ENCODE results near the gene APOM.

APOM gene

GRCh38 chr6:31658158-31658688, 2.5 kb downstream of the APOM start:
- no peak for DNase-seq (ENCODE audit: low spot score)

- DNase-seq (ENCODE audit: low spot score): no peak
These were observed 3.4 kb downstream of the APOM start for GRCh38 chr6:31658983-31659648.

DNA sequence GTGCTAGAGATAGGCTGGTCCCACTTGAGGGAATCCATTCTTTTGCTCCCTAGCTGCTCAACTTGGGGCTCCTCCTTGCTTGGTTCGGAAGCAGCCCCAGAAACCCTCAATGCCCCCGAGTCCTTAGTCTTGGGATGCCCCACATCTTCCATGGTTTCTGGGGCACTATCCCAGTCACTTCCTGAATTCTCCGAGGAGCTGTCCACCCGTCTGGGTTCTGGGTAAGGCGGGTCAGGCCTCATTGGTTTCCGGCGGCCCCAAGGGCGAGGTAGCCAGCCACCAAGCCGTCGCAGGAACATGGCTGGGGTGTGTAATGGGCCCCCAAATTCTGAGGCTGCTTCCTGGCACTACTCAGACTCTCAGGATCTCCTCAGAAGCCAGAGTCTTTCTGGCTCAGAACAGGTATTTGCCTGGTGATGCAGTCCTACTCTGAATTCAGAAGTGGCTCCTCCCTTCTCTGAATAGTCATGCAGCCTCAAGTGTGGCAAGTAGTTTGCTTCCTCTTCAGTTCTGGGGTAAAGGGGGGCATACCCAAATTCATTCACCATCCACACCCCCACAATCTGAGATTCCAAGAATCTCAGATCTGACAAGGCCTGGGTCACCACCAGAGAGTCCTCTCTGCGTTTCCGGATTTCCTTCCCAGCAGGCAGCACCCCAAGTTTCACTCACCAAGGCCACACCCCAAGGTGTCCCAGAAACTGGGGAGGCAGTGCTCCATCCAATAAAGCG, 4.1 kb downstream of the APOM start:
- DNase-seq (ENCODE audit: low spot score): peak; percentile 67

GRCh38 chr6:31660381-31661261, 4.9 kb downstream of the APOM start, which contains the start of gene C6orf47:
C6orf47 (minus strand) TSS chr6:31660778; CDS start chr6:31659947, 831 bp downstream.
- DNase-seq (ENCODE audit: low spot score): peak; percentile 71

DNA sequence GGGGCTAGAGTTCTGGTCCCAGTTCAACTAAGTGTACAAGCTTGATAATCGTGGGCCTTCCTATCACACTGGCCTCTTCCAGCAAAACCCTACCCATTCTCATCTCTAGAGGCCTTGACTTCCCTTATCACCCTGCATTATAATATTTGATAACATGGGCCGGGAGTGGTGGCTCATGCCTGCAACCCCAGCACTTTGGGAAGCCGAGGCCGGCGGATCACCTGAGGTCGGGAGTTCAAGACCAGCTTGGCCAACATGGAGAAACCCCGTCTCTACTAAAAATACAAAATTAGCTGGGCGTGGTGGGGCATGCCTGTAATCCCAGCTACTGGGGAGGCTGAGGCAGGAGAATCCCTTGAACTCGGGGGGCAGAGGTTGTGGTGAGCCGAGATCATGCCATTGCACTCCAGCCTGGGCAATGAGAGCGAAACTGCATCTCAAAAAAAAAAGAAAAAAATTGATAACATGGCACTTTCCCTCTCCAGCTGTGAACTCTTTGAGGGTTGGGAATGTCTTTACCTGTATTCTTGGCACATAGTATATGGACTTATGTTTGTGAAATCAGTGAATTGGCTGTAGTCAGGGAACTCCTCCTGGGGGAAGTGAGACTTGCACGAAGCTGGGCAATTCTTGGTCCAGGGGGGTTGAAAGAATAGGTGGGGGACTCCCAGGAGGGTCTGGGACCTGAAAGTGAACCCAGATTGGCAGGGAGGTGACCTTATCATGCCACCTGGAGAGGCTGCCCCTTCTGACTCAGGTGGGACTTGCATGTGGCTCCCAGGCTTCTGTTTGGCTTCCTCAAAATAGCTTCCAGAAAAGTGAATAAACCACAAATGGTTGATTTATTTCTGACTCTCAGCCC, 5.8 kb downstream of the APOM start:
- DNase-seq (ENCODE audit: low spot score): no peak

DNA sequence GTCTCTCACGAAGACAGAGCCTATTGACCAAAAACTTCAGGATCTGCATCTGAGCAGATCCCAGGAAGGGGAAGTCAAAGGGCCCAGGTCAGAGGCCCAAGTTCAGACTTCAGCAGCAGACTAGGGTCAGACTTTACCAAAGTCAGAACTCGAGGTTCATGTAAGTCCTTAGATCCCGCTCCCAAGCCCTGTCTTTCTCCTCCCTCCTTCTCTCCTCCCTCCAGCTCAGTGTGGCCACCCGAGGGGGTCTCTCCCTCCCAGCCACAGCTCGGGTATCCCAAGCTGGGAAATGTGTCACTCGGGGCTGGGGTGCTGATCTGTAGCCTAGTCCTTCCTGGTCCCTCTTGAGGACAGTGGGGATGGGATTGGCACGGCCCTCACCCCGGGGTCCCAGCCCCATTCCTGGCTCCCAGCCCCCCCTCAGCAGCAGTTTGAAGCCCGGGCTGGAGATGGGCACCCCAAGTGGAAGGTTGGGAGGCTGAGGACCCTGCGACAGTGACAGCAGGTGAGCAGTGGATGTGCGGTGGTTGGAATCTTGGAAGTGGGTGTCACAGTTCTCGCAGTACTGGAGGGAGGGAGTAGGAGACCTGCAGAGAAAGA, 6.5 kb downstream of the APOM start:
- no peak for DNase-seq (ENCODE audit: low spot score)

- no peak for DNase-seq (ENCODE audit: low spot score)
These were observed 7.6 kb downstream of the APOM start for GRCh38 chr6:31663126-31663960.

DNA sequence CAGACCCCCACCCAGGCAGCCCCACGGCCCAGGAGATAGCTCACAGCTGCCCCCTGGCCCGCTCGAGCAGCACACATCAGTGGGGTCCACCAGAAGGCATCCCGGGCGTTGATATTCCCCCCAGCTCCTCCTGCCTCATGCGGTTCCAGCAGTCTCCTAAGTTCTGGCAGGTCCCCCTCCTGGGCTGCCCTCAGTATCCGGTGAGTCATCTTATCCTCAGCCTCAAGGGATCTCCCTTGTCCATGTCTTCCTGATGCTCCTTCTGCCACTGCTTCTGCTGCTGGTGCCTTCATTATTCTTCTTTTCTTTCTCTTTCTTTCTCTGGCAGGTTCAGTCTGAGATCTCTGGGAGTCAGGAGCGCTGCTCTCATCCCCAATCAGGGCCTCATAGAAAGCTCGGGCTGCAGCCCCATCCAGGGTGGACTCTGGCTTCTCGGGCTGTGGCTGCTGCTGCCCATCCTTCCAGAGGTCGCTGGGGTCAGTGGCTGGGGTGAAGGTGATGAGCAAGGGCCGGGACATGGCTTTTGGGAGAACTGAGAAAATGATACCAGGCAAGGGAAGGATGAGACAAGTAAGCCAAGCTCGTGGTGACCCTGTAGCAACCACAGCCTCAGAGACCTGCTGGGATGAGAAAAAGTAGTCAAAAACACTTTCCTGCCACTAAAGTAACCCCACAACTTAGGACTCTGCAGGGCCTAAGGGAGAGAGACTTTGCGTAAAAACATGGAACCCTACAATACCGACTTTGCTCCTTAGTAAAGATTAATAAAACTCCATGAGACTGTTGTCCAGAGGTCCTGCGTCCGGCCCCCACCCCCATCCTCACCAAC, 8.5 kb downstream of the APOM start:
- no peak for DNase-seq (ENCODE audit: low spot score)

- peak; percentile 94 for DNase-seq (ENCODE audit: low spot score)
These were observed 9.3 kb downstream of the APOM start, which contains the start of gene GPANK1 for GRCh38 chr6:31664790-31665500. GPANK1 (minus strand) TSS chr6:31664997; CDS start chr6:31664478, 519 bp downstream.

GRCh38 chr6:31665501-31666336, 10.0 kb downstream of the APOM start, which contains the start of gene CSNK2B:
CSNK2B (plus strand) TSS chr6:31666080; CDS start chr6:31666832, 752 bp downstream.
- DNase-seq (ENCODE audit: low spot score): peak; percentile 97

DNA sequence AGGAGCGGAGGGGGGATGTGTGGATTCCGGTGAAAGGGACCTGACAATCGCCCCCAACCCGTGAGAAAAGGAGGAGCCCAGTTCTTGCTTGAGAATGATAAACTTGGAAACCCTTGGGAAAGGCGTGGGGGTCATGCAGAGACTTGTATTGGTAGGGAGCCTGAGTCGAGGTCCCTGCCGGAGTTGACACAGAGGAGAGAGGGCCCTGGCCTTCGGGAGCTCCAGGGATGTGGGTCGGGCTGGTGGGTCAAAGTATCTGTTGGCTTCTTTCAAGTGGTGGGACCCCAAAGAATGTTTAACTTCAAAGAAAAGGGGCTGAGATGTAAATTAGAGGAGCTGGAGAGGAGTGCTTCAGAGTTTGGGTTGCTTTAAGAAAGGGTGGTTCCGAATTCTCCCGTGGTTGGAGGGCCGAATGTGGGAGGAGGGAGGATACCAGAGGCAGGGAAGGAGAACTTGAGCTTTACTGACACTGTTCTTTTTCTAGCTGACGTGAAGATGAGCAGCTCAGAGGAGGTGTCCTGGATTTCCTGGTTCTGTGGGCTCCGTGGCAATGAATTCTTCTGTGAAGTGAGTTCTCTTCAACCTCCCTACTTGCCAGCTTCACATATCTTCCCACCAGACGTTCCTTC, 10.8 kb downstream of the APOM start:
- DNase-seq (ENCODE audit: low spot score): no peak

DNA sequence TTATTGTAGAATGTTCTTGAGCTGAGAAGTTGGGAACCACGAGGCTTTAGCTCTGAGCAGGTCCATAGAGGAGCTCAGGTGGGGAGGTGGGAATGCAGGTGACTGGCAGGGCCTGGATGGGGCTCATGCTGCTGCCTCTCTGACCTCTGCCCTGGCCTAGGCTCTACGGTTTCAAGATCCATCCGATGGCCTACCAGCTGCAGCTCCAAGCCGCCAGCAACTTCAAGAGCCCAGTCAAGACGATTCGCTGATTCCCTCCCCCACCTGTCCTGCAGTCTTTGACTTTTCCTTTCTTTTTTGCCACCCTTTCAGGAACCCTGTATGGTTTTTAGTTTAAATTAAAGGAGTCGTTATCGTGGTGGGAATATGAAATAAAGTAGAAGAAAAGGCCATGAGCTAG, 14.0 kb downstream of the APOM start, which contains the start of gene LY6G5B:
Gene LY6G5B (plus strand): TSS at position 301 of the 400 bp plus-strand sequence. CDS start 975 bp downstream, outside the sequence.
- DNase-seq (ENCODE audit: low spot score): no peak

DNA sequence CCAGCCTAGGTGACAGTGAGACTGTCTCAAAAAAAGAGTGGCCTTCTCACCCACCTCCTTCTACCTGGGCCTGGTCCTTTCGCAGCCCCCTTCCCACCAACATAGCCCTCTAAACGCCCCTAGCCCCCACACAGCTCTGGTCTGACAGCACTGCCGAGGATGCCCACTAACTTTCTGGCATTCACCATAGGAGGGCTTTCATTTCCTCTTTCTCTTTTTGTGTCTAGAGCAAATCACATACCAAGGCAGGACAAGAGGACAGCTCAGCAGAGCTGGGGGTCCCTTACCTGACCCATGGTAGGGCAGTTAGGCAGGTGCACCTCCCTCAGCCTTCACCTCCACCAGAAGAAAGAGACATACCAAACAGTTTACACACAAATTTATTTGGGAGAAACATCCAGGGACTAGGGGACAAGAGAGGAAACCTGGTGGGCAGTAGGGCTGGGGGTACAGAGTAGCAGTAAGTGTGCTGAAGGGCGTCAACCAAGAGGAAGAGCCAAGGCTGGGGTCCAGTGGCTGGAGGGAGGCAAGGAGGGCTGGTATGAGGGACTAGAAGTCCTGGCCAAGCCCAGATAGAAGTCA, 20.7 kb downstream of the APOM start:
- DNase-seq (ENCODE audit: low spot score): no peak

DNA sequence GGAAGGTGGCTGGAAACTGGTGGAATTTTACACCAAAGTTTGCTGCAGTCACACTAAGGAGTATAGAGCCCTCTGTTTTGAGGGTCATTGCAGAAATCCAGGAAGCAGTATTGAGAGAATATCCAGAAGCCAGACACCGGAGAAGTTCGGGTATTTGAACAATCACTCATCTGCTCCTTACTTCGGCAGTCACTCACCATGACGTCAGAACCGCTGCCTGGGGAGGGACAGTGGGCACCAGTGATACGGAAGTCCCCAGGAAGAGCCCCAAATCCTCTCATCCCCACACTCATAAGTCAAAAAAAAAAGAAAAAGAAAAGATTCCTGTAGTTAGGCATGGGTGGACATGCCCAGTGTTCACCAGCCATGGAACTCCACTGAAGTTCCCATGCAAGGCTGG, 21.2 kb downstream of the APOM start:
- DNase-seq (ENCODE audit: low spot score): no peak

- no peak for DNase-seq (ENCODE audit: low spot score)
These were observed 22.3 kb downstream of the APOM start for GRCh38 chr6:31677955-31678354.

Data from CD4-positive, alpha-beta T cell treated with Interleukin-2 at 100 ng/mL for 4 hours (primary cell).